HG02840 (cell line): ENCODE data around the gene DMKN.

Experiments used
- ATAC-seq: cut with Tn5 transposase; IDR thresholded peaks from one replicate; pipeline ENCODE4 v1.9.1; 2021; ENCODE audit warnings: mild to moderate bottlenecking, moderate library complexity, moderate number of reproducible peaks; ENCODE audit not compliant: unreplicated experiment, low FRiP score

Gene DMKN

GRCh38 chr19:35528218-35529038 is 15.0 kb upstream of the DMKN start, which contains the start of gene SBSN:
SBSN (minus strand) TSS chr19:35528311; CDS start chr19:35528281, 30 bp downstream.
- ATAC-seq = no peak

DNA sequence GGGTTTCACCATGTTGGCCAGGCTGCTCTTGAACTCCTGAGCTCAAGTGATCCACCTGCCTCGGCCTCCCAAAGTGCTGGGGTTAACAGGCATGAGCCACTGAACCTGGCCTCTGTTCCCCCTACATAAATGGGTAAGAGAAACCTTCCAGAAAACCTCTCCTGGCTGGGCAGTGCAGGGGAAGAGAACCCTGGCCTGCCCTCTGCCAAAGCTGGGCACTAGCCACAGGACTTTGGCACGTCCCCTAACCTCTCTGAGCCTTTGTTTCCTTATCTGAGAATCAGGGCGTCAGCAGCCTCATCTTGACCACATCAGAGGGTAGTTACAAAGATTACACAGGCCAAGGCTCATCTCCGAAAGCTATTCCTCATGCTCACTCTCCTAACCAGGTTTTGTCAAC is 12.4 kb upstream of the DMKN start:
- ATAC-seq = no peak

DNA sequence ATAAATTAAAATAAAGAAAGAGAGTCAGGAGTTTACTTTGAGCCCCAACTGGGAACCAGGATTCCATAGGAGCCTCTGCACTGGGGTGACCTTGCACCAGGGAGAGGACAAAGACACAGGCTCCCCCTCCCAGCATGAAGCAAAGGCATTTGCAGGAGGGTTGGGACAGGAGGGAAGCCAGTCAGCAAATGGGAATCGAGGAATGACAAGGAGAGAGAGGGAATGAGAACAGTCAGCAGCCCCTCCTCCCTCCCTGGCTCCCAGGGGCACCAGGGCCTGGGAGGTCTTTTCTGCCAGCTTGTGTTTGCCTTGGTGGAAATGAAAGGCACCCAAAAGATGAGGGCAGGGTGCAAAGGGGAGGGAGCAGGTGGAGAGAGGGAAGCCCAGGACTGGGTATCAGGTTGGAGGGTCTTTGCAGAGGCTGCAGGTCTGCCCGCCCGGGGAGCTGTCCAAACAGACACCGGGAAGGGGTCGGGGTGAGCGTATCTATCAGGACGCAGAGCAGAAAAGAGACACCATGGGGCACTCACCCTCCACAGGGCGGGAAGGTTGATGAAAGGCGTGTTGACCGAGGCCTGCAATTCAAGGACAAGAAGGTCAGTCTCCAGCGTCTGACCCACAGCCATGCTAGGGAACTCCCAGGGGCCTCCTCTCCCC is 10.9 kb upstream of the DMKN start:
- no peak for ATAC-seq

GRCh38 chr19:35522745-35523327 is 9.4 kb upstream of the DMKN start:
- no peak for ATAC-seq

DNA sequence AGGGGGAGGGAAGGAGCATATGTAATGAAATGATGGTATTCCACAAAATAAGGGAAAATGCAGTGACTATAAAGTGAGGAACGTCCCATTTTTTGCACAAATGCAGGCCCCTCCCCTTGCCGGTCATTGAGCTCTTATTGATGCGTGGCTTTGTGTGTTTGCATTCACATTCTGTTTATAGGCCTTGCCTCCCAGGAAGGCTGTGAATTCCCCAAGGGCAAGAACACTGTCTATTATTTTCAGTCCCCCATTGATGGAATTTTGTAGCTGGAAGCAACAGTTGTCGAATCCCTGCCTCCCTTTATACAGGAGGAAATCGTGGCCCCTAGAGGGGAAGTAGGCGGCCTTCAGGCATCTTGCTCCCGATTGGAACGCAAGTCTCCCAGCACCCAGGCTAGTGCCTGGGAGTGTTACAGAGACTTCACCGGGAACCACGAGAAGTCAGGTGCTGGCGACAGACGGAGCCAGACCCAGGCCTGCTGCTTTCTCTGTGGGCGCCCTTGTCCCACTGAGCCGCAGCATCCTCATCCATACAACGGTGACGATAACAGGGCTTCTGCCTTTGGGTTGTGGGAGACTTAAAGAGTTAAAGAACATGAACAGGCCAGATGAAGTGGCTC is 7.8 kb upstream of the DMKN start:
- ATAC-seq = no peak

- ATAC-seq = no peak
Observed at GRCh38 chr19:35519291-35519690, 5.8 kb upstream of the DMKN start.

DNA sequence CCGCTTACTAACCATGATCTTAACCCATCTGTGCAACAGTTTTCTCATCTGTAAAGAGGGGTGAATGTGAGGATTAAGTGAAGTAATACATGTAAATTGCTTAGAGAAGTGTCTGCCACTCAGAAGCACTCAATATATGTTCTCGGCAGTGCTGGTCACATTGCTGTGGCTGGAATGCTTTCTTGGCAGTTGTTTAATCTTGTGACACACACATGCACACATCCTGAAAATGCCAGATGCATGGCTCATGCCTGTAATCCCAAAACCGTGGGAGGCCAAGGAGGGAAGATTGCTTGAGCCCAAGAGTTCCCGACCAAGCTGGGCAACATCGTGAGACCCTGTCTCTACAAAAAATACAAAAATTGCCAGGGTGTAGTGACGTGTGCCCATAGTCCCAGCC is 4.9 kb upstream of the DMKN start:
- ATAC-seq = no peak

DNA sequence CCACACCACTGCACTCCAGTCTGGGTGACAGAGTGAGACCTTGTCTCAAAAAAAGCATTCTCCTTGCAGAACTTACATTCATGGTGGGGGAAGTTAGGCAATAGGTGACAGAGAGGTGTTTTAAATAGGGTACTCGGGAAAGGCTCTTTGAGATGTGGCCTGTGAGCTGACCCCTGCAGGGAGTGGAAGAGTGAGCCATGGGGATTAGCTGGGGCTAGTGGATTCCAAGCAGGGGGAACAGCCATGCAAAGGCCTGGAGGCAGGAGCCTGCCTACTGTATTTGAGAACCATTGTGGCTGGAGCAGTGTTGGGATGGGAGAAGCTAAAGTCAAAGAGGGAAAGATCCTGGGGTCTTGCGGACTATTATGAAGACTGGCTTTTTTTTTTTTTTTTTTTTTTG is 3.9 kb upstream of the DMKN start:
- ATAC-seq = no peak

DNA sequence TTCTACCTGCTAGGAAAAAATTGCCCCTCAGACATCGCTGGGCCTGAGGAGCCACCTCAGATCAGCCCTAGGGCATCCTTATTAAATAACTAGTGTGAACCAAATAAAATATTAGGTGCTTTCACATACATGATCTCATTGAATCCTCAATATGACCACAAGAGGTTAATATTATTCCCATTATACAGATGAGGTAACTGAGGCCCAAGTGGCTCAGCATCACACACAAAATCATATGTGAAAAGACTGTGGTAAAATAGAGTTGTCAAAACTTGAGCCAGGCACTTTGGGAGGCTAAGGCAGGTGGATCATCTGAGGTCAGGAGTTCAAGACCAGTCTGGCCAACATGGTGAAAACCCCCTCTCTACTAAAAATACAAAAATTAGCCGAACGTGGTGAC is 2.9 kb upstream of the DMKN start:
- no peak for ATAC-seq

GRCh38 chr19:35514282-35514809 is 897 bp upstream of the DMKN start:
- no peak for ATAC-seq

- ATAC-seq = no peak
Observed at GRCh38 chr19:35512831-35513627, 420 bp downstream of the DMKN start.

DNA sequence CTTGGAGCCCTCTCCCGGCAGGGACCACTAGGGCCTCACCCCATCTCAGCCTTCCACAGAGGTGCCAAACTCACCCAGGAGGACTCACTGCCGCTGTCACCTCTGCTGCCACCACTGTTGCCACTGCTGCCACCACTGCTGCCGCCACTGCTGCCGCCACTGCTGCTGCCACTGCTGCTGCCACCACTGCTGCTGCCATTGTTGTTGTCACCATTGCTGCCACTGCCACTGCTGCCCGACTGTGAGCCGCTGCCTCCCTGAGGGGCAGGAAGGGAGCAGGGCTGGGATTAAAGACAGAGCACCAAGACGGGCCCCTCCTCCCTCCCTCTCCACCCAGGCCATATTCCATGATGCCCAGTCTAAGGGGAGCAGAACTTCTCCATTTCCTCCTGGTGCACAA is 2.1 kb downstream of the DMKN start:
- no peak for ATAC-seq

GRCh38 chr19:35510626-35510964 is 2.9 kb downstream of the DMKN start:
- ATAC-seq = no peak

- no peak for ATAC-seq
Observed at GRCh38 chr19:35509861-35510625, 3.4 kb downstream of the DMKN start.

- ATAC-seq = no peak
Observed at GRCh38 chr19:35509018-35509652, 4.3 kb downstream of the DMKN start.

GRCh38 chr19:35508129-35508528 is 5.3 kb downstream of the DMKN start:
- no peak for ATAC-seq

GRCh38 chr19:35507561-35507960 is 5.9 kb downstream of the DMKN start:
- ATAC-seq = no peak

- ATAC-seq = no peak
Observed at GRCh38 chr19:35506011-35506410, 7.4 kb downstream of the DMKN start.

DNA sequence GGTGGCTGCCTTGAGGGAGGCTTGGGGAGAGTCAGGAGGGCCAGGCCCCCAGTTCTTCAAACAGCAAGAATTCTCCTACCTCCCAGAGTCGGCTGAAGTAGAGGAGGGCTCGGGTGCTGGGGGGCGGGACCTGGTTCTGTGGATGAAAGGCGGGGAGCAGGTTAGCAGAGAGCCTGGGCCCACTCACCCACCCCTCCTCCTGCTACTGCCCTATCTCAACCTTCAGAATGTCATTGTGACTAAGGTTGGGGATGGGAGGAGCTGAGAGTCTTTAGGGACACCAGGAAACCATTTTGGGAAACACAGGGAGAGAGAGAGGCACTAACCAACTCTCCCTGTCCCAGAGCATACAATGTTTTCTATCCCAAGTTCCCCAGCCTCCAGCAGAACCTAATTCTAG is 10.7 kb downstream of the DMKN start:
- ATAC-seq = no peak
